GM18511 (cell line): Measurements from ENCODE around the gene OR10V1.
"Not testable (repeated sequence)": the region's sequence is repeated elsewhere in the genome, so short reads cannot be mapped to it uniquely, and the experiment has no call there.

Source experiments
- ATAC-seq: cut with Tn5 transposase; IDR thresholded peaks from one replicate; pipeline ENCODE4 v1.9.1; 2021; ENCODE audit warnings: mild to moderate bottlenecking, moderate library complexity; ENCODE audit not compliant: unreplicated experiment

The OR10V1 gene

GRCh38 chr11:59710136-59710847 is 3.4 kb downstream of the OR10V1 start:
- ATAC-seq: no peak

GRCh38 chr11:59708537-59708936 is 5.1 kb downstream of the OR10V1 start:
- ATAC-seq: no peak

GRCh38 chr11:59707371-59707770 is 6.3 kb downstream of the OR10V1 start:
- ATAC-seq: no peak

GRCh38 chr11:59706518-59707285 is 6.9 kb downstream of the OR10V1 start:
- ATAC-seq: no peak

- ATAC-seq: no peak
These were observed 8.4 kb downstream of the OR10V1 start for GRCh38 chr11:59705294-59705693.

- not testable (repeated sequence) for ATAC-seq
These were observed 10.1 kb downstream of the OR10V1 start for GRCh38 chr11:59703515-59703914.

- not testable (repeated sequence) for ATAC-seq
These were observed 13.5 kb downstream of the OR10V1 start for GRCh38 chr11:59700157-59700556.

GRCh38 chr11:59698506-59698905 is 15.1 kb downstream of the OR10V1 start:
- ATAC-seq: no peak

- no peak for ATAC-seq
These were observed 20.7 kb downstream of the OR10V1 start for GRCh38 chr11:59692915-59693314.

- no peak for ATAC-seq
These were observed 22.5 kb downstream of the OR10V1 start for GRCh38 chr11:59691156-59691555.

GRCh38 chr11:59689015-59689414 is 24.6 kb downstream of the OR10V1 start:
- ATAC-seq: no peak

GRCh38 chr11:59681260-59681725 is 32.4 kb downstream of the OR10V1 start:
- not testable (repeated sequence) for ATAC-seq

- ATAC-seq: peak; percentile 93
These were observed 33.1 kb downstream of the OR10V1 start for GRCh38 chr11:59680287-59681154.

GRCh38 chr11:59679347-59679746 is 34.3 kb downstream of the OR10V1 start:
- ATAC-seq: no peak

- no peak for ATAC-seq
These were observed 34.9 kb downstream of the OR10V1 start for GRCh38 chr11:59678813-59679165.

GRCh38 chr11:59678118-59678812 is 35.4 kb downstream of the OR10V1 start:
- no peak for ATAC-seq

GRCh38 chr11:59676205-59676604 is 37.4 kb downstream of the OR10V1 start:
- no peak for ATAC-seq

- no peak for ATAC-seq
These were observed 39.4 kb downstream of the OR10V1 start for GRCh38 chr11:59674291-59674690.

- ATAC-seq: no peak
These were observed 40.4 kb downstream of the OR10V1 start for GRCh38 chr11:59673291-59673690.

GRCh38 chr11:59671471-59671870 is 42.2 kb downstream of the OR10V1 start:
- no peak for ATAC-seq

- peak; percentile 24 for ATAC-seq
These were observed 44.0 kb downstream of the OR10V1 start for GRCh38 chr11:59669611-59670009.
